Measurements from ENCODE around the gene ALOX5AP.
"Not testable (repeated sequence)": the region's sequence is repeated elsewhere in the genome, so short reads cannot be mapped to it uniquely, and the experiment has no call there.

The ALOX5AP gene

DNA sequence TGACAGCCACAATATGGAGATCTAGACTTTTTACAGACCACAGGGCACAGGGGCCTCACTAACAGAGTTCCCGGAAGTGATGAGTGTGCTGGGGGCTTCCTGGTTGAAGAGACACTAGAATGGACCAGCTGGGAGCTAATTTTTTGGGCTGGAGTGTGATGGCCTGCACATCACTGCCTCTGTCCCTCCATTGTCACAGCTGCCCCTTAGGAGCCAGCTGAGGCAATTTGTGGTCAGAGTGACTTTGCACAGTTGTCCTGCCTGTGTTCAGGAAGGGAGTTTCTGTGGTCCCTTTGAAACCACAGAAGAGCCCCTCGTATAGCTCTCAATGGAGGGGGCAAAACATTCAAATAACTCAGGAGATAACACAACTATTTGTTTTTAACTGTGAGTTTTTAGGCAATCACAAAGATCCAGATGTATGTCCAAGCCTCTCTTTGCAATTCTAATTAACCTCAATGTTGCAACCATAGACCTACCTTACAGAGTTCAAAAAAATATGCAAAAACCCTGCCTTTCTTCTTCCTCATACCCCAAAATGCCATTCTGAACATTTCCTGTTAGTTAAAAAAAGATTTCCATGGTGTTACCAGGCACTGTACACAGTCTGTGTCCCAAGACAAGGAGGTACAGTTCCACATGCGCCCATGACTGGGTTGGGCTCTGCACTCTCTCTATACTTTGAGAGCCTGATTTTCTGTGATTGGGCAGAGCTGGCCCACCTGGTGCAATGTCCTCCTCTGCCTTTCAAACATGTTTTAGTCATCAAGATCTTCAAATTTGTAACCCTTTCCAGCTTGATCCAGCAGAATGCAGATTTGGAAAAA, 2.4 kb downstream of the ALOX5AP start:
- DNase-seq (ENCODE audit: low spot score), result no peak

DNA sequence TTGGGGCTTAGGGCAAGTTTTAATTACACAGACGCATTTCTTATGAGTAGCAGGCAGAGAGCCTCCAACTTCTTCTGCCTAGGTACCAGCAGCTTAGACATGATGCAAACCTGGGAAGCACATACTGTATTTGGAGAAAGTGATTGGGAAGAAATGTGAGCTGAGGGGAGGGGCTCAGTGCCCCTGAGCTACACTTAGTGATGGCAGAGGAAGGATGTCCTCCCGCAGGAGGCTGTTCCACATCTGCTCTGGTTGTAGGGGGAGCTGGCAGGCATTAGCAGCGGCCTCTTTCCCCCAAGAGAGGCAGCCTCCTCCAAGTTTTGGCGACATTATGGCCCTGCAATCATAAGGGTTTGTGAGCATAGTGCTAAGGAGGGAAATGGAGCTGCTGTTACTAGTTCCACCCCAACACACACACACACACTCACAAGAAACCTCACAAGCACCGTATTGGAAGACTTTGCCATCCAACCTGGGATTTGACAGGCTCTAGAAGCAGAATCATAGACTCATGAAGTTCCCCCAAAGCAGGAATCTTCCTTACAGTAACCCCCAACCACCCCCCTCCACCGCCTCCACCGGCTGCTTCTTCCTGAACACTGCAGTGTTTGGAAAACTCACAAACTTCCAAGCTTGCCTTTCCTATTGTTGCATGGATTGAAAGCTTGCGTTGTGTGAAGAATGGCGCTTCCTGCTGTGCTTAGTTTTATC, 3.3 kb downstream of the ALOX5AP start:
- DNase-seq (ENCODE audit: low spot score), result no peak

DNA sequence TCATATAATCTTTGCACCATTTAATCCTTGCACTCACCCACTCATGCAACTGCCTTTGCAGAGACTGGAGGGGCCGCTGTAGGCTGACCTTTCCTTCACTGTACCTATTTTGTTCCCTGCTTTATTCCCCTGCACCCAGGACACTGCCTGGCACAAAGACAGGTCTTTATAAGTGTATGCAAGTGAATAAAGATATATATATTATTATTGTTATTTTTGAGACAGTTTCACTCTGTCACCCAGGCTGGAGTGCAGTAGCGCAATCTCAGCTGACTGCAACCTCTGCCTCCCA, 3.8 kb downstream of the ALOX5AP start:
- no peak for DNase-seq (ENCODE audit: low spot score)

DNA sequence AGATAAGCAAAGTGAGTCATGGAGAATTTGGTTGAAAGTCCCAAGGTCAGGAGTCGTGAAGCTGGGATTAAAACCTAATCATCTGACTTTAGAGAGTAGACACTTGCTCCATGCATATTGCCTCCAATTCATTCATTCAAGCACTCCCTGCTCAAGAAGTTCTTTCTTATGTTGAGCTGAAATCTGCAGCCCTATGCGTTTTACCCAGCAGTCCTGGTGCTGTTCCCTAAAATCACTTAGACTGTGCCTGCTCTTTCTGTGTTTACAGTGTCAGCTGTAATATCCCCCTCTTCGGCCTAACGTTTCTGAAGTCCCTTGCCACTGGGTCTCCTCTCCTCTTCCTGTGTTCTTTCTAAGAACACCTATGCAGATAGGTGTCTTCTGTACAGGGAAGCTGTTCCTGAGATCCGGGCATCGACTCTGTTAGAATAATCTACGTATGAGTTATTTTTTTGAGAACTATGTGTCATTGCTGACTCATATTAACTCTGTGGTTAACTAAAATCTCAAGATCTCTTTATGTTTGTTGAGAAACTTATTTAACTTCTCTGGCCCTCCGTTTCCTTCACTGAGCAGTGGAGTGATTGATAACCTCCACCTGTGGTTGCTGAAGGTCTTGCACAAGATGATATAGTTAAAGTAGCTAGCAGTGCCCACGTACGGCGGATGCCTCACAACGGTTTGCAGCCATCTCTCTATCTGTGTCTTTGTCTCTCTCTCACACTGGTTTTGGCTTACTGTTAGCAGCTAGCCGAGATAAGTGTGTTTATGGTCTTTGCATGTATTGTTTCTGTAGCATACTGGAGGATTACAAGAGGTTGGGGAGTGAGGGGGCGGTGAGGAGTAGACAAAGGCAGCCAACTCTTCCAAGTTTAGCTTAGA, 4.7 kb downstream of the ALOX5AP start:
- no peak for DNase-seq (ENCODE audit: low spot score)

DNA sequence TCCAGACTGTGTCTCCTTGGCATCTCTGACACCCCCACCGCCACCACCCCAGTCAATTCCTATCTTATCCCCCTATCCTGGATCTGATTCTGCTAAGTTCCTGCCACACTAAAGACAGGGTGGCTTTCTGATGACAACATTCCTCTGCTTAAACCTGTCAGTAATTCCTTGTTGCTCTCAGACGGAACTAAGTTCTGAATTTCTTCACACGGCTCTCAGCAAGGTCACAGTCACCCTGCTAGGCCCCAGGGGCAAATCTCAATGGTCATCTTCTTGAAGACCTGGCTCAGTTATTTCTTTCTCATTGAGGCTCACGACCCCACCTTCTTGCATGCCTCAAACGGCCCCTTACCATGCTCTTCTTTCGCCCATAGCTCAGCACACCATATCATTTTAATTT, 7.6 kb downstream of the ALOX5AP start:
- DNase-seq (ENCODE audit: low spot score), result no peak

DNA sequence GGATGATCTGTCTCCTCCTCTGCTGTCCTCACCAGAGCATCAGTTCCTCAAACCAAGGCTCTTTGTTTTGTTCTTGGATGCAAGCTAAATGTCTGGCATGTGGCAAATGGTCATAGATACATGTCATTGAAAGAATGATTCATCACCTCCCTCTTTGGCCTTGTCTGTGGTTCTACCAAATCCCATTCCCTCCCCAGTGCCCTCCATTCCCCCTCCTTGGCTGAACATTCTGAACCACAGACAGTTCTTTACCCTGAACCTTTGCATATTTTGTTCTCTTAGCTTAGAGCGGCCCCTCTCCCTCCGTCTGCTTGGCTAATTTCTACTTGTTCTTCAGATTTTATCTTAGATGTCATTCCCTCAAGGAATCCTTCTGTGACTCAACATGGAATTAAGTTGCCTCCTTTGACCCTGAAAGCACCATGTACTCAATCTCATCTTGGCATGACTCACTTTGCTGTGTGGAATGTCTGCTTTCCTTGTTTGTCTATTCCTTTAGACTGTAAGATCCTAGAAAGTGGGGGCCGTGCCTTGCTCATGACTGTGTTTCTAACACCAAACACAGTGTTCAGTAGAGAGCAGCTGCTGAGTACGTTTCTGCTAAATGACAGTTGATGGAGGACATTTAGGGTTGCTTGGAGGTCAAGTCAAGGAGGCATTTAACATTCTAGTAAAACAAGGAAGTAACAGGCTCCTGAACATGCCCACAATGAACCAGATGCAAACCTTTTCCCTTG, 8.1 kb downstream of the ALOX5AP start:
- no peak for DNase-seq (ENCODE audit: low spot score)

DNA sequence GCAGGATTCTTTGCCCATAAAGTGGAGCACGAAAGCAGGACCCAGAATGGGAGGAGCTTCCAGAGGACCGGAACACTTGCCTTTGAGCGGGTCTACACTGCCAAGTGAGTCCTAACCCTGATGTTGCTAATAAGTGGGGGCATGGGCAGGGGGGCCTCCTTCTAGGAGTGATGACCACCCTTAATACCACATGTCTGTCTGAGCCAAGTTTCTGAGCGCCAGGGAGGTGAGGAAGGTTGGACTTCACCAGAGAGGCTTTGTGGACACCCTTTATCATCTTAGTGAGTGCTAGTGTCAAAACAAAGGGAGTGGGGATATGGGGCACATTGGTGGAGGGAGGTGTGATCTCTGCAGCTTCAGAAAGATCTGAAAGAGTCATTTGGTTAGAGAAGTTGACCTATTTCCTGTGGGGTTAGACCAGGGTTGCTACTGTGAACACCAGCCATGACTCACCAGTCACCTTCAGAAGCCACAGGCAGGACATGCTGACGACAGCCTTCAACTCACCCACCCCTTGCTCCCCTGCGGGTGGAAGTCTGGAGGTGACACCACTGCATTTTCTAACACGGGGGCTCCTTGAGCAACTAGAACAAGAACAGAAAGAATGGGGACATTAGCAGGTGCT, 8.8 kb downstream of the ALOX5AP start:
- DNase-seq (ENCODE audit: low spot score), result no peak

DNA sequence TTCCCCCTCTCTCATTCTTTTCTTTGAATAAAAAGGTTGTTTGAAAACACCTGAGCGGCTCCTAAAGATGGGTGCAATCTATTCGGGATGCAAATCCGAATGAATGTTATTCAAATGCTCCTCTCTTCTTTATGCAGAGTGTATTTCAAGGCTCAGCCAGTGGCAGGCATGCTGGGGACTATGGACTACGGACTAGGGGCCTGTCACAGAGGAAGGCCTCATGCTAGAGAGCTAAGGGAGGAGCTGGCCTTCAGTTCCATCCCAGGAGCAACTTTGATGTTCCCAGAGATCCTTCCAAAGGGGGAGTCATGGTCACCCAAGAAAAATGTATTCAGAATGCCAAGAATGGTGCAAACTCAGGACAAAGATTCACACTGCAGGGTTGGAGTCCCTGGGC, 9.3 kb downstream of the ALOX5AP start:
- no peak for DNase-seq (ENCODE audit: low spot score)

DNA sequence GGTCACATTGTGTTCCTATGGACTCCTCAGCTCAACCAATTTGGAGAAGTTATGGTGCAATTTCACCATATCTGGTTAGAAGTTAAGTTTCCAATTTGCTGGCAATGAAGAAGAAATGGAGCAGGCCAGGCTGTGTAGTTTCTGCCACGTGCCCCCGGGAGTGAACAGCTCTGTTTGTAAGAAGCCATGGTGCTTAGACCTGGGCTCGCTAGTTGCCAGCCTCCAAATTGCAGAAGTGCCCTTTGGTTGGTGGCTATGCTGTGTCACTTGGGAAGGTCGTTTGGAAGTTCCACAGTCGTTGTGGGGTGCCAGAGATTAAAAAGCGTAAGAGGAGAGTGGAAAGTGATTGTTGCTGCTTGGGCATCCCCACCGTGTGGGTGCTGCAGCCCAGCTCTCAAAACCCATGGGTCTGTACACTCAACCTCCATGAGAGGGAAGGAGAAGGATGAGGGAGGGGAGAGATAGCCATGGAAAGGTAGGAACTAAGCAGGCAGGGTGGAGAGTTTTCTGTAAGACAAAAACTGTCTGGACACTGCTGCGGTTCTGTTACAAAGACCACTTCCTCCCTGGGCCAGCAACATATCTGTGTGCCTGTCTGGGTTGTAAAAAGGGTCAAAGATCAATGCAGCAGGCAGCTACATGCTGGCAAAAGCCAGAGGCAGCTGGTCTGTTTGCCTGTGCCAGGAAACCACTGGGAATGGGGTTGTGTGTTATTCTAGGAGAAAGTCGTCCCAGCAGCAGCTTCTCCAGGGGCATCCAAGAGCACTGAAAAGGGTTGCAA, 10.8 kb downstream of the ALOX5AP start:
- no peak for DNase-seq (ENCODE audit: low spot score)

DNA sequence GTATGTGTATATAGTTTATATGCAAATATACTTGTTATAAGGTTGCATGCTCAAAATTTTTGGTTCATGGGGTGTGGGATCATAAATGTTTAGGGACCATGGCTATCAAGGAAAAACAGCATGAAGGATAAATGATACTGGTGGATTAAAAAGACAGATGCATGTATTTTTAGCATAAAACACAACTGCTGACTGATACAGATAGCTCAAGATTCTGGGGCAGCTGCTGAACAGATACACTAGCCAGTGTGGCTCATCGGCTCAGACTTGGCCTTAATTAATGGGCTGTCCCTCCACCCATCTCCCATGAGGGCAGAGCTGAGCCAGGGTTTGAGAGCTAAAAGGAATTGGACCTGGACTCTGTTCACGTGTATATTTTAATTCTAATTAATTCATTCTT, 11.4 kb downstream of the ALOX5AP start:
- DNase-seq (ENCODE audit: low spot score), result no peak

DNA sequence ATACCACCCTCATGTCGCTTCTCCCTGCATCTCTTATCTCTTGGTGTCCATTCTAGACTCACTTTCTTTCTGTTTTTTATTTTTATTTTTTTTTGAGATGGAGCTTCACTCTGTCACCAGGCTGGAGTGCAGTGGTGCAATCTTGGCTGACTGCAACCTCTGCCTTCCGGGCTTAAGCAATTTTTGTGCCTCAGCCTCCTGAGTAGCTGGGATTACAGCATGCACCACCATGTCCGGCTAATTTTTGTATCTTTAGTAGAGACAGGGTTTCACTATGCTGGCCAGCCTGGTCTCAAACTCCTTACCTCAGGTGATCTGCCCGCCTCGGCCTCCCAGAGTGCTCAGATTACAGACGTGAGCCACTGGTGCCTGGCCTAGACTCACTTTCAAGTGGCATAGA, 12.5 kb downstream of the ALOX5AP start:
- not testable (repeated sequence) for DNase-seq (ENCODE audit: low spot score)

DNA sequence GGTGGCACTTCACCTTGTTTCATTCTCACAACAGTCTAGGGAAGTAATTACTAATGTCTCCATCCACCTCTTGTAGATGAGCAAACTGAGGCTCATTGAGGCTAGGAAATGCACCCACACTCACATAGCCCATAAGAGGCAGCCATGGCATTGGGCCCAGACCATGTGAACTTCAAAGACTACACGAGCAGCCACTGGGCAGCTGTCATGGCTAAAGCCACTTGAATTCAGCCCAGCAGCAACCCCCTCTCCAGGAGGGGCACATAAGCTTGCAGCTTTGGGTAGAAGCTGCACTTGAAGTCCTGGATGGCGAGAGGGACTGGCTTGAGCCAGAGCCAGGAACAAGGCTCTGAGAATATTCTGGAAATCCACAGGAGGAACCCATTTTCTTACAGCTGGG, 13.4 kb downstream of the ALOX5AP start:
- no peak for DNase-seq (ENCODE audit: low spot score)

DNA sequence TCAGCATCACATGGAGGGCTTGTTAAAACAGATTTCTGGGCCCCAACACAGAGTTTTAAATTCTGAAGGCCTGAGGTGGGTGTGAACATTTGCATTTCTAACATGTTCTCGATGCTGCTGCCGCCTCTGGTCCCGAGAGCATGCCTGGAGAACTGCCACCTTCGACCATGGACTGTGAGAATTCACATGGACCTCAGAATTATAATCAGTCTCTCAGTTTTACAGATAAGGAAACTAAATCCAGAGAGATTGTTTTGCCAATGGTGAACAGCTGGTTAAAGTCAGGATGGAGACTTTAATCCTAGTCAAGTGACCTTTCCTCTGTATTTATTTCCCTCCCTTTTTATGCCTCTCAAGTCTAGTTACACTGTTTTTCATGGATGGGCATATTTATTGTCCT, 14.7 kb downstream of the ALOX5AP start:
- DNase-seq (ENCODE audit: low spot score), result no peak

DNA sequence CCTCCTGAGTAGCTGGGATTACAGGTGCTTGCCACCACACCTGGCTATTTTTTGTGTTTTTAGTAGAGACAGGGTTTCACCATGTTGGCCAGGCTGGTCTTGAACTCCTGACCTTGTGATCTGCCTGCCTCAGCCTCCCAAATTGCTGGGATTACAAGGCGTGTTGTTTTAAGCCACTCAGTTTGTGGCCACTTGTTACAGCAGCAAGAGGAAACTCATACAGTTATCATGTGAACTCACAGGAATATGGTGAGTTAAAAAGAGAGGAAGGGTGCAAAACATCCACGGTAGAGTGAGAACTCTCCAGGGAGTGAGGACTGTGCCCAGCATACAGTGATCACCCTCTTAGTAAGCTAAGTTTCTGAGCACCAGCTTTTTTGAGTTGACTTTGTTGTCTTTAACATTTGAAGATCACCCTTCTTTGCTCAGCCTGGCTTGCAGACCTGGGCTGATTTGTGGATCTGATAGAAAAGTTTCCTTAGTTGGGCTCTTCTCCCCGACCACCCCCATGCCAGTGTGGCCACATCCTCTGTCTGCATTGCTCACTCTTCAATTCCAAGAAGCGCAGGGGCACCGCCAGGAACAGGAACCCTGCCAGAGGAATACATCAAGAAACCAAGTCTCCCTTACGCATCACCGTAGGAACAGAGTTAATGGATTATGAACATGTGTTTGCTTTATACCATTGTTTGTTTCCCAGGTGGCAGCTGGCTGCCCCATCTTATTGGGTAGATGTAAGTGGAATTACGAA, 16.0 kb downstream of the ALOX5AP start:
- DNase-seq (ENCODE audit: low spot score), result no peak

DNA sequence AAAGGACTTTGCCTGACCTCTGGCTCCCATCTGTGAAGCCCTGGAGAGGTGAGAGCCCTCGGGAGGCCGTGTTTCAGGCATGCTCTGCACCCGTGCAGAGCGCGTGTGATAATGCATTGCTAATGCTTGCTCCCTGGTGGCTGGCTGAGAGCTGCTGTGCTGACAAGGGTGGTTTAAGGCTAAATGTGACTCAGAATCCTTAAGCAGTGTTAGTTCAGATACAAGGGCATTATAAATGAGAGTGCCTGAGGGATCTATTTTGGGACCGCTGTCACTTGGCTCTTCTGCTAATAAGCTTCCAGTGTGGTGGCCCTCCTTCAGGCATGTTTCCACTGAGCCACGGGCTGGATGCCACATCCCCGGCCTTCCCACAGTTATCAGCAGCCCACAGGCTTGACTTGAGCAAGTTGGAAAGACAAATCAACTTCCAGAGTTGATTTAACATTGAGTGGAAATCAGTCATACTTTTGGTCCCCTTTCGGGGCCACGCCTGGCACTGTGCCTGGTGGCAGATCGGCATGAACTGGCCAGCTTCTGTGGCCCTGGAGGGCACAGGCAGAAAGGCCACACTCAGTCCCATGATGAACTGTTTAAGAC, 17.0 kb downstream of the ALOX5AP start:
- DNase-seq (ENCODE audit: low spot score), result no peak

DNA sequence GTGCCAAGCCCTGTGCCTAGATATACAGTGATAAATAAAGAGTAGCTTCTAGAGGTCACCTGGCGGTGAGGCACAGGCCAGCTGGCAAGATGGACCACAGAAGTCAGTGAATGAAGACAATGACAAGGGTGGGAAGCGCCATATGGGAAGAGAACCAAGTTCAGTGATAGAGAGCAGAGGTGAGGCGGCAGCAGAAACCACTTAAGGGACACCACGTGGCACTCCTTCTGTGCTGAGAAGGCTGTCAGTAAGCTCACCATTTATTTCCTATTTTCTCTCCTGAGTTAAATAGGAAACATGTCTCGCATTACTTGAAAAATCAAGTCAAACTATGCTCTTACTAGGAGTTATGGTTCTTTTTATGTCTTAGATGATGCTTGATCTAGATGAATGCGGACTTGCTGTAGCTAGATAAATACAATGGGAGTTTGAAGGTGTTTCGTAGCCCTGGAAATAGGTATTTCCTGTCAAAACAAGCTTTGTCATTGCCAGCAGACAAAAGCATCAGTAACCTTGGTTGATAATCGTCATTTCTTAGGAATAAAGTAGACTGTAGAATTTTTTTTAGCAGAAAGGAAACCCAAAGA, 17.8 kb downstream of the ALOX5AP start:
- no peak for DNase-seq (ENCODE audit: low spot score)

DNA sequence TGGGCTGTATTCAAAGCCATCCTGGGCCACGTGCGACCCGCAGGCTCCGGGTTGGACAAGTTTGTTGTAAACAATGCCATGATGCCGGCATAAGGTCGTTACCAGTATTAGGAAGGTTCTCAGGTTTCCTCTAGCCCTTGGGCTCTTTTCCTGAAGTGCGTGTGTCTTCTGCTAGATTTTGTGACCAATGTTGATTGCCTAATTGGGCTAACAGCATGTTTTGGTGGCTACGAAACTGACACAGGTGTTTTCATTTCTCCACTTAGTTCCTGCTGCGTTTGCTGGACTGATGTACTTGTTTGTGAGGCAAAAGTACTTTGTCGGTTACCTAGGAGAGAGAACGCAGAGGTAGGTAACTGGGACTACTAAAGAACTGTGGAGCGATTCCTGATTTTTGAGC, 20.3 kb downstream of the ALOX5AP start:
- DNase-seq (ENCODE audit: low spot score), result no peak

DNA sequence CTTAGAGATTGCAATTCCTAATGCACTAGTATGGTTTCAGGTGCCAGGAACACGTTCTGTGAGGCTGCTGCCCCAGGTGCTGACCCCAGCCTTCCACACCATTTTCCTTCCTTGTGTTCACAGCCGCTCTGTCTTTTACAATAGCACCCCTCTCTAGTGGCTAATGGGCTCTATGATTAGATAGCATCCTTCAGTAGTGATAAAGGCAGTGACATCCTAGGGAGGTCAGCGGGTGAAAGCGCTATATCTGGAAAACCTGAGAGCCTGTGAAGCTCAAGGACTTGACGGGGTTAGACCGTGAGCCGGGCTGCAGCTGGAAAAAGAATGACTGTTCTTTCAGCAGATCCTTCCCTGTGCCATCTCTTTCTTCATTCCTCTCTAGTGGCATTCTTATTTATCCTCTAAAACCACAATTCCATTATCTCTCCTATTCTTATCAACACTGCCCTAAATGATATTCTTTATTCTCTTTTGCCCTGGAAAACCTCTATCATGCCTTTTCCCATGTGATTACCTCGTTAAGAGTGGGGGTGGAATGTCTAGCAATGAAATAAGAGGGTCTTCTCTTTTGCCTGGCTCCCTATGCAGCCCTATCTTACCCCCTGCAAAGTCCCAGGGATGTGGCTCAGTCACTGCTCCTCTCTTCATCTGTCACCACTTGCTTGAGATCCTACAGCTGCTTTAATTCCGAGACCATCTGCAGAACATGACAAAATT, 21.8 kb downstream of the ALOX5AP start:
- no peak for DNase-seq (ENCODE audit: low spot score)

DNA sequence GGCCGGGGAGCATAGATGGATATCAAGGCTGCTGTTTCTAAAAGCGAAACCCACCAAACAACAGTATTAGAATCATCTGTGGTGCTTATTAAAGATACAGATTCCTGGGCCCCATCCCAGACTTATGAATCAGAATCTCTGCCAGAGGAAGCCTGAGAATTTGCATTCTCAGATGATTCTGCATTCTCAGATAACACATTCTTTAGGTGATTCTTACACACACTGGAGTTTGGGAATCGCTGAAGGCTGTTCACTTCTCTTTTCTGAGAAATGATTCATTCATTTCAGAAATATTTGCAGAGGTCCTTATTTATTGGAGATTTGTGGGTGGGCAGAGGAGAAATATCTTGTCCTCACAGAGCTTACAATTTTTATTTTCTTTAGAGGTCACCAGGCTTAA, 24.4 kb downstream of the ALOX5AP start:
- DNase-seq (ENCODE audit: low spot score), result no peak
